Measurements from ENCODE around the gene LARGE1. TPM values are rescaled to one million over a fixed set of nuclear protein-coding genes. Genes with fewer than 3 reads are reported as not detected.

LARGE1 gene
- total and polyA plus RNA-seq, 2 donors (not counting 1 experiment from before 2014, with no cell fraction given): 14.1 to 19.2 TPM

DNA sequence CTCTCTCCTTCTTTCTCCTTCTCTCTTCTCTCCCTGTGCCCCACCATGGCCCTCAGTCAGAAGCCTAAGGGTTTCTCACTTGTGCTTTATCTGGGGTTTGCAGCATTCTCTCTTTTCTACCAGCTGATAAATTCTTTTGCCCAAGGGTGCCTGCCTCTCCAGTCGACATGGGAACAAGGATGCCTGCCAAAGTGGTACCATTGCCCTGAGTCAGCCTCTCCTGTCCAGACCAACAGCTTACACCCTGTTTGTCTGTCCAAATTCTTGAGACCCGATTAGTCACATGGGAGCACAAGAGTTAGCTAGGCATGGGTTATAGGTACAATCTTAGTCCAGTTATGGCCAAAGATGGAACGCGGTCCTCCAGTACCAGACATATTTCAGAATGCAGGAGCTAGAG is 242.7 kb downstream of the LARGE1 start:
- Histone ChIP-seq H3K36me3 (ENCODE audit: control insufficient read depth, insufficient read depth, low read length) (no peaks in the 10 kb centered on the region), H3K4me2 (ENCODE audit: extremely low read depth, insufficient read depth, low read length) (no peak overlapping the region), H3K27ac (ENCODE audit: insufficient read depth, low read length) (no peak overlapping the region), H3K9me3 (ENCODE audit: control insufficient read depth, insufficient read depth, low read depth, low read length) (no peaks in the 10 kb centered on the region), H3K27me3 (ENCODE audit: control insufficient read depth, insufficient read depth, low read length) (no peaks in the 10 kb centered on the region), H3K9ac (ENCODE audit: insufficient read depth, low read length) (no peak overlapping the region), H3K4me3 (replicated peaks in 1 of 4; ENCODE audit: control extremely low read depth in 1 of 4, insufficient read depth in 1 of 4, low read depth in 3 of 4, low read length in 4 of 4) (no peak overlapping the region), H4K20me1 (ENCODE audit: control insufficient read depth, extremely low read depth, insufficient read depth, low read length) (no peaks in the 10 kb centered on the region), H3K4me1 (ENCODE audit: control insufficient read depth, extremely low read depth, insufficient read depth, low read length) (no peaks in the 10 kb centered on the region), H3K79me2 (ENCODE audit: control insufficient read depth, insufficient read depth, low read length) (no peaks in the 10 kb centered on the region), H2AFZ (ENCODE audit: low read length) (no peak overlapping the region)
- TF ChIP-seq, protein P1, sequence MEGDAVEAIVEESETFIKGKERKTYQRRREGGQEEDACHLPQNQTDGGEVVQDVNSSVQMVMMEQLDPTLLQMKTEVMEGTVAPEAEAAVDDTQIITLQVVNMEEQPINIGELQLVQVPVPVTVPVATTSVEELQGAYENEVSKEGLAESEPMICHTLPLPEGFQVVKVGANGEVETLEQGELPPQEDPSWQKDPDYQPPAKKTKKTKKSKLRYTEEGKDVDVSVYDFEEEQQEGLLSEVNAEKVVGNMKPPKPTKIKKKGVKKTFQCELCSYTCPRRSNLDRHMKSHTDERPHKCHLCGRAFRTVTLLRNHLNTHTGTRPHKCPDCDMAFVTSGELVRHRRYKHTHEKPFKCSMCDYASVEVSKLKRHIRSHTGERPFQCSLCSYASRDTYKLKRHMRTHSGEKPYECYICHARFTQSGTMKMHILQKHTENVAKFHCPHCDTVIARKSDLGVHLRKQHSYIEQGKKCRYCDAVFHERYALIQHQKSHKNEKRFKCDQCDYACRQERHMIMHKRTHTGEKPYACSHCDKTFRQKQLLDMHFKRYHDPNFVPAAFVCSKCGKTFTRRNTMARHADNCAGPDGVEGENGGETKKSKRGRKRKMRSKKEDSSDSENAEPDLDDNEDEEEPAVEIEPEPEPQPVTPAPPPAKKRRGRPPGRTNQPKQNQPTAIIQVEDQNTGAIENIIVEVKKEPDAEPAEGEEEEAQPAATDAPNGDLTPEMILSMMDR (conservative IDR thresholded peaks at IDR 0.05 in 1 of 2, IDR thresholded peaks at IDR 0.05 in 1 of 2; ENCODE audit: low read depth in 1 of 2, low read length in 2 of 2): no peak
- no peak for TF ChIP-seq EZH2 (IDR thresholded peaks at IDR 0.05; ENCODE audit: low read length, missing control alignments)
- DNase-seq (ENCODE audit: low read depth in 2 of 2): no peak

DNA sequence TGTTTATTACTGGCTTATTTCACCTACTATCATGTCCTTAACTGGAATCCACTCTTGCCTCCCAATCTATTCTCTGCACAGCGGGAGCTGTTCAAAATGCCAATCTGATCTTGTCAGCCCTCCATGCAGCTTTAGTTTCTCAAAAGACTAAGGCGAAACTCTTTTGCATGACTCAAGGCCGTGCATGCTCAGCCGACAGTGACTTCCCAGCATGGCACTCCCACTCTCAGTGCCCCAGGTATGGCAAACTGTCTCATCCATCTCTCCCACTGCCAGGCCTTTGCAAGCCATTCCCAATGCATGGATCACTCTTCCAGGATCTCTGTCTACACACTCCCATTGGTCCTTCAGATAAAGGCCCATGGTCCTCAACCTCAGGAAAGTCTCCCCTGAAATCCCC is 245.9 kb downstream of the LARGE1 start:
- Histone ChIP-seq H2AFZ (ENCODE audit: low read length) (no peak overlapping the region), H3K27ac (ENCODE audit: insufficient read depth, low read length) (no peak overlapping the region), H3K9ac (ENCODE audit: insufficient read depth, low read length) (no peak overlapping the region), H3K4me1 (ENCODE audit: control insufficient read depth, extremely low read depth, insufficient read depth, low read length) (no peaks in the 10 kb centered on the region), H3K36me3 (ENCODE audit: control insufficient read depth, insufficient read depth, low read length) (no peaks in the 10 kb centered on the region), H4K20me1 (ENCODE audit: control insufficient read depth, extremely low read depth, insufficient read depth, low read length) (no peaks in the 10 kb centered on the region), H3K4me2 (ENCODE audit: extremely low read depth, insufficient read depth, low read length) (no peak overlapping the region), H3K79me2 (ENCODE audit: control insufficient read depth, insufficient read depth, low read length) (no peaks in the 10 kb centered on the region), H3K4me3 (replicated peaks in 1 of 4; ENCODE audit: control extremely low read depth in 1 of 4, insufficient read depth in 1 of 4, low read depth in 3 of 4, low read length in 4 of 4) (no peak overlapping the region), H3K27me3 (ENCODE audit: control insufficient read depth, insufficient read depth, low read length) (no peaks in the 10 kb centered on the region), H3K9me3 (ENCODE audit: control insufficient read depth, insufficient read depth, low read depth, low read length) (no peaks in the 10 kb centered on the region)
- DNase-seq (ENCODE audit: low read depth in 2 of 2): no peak
- TF ChIP-seq EZH2 (IDR thresholded peaks at IDR 0.05; ENCODE audit: low read length, missing control alignments): no peak
- TF ChIP-seq, protein P1 (conservative IDR thresholded peaks at IDR 0.05 in 1 of 2, IDR thresholded peaks at IDR 0.05 in 1 of 2; ENCODE audit: low read depth in 1 of 2, low read length in 2 of 2): no peak

DNA sequence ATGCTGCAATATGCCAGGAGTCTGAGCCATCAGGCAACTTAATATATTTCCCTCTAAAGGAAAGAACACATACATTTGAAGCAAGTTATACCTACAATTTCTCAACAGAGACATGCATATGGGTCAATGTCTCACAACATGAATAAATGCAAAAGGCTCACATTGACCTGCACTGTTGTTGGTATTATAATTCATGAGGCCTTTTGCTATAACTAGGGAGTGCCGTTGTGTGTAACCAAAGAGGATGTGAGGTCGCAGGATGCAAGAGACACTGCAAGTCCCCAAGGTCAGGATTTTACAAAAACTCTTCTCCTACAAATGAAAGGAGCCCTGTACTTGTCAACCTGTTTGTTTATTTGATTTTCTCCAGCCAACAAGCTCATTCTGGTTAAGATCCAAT is 250.5 kb downstream of the LARGE1 start:
- no peak overlapping the region for H2AFZ ChIP-seq (ENCODE audit: low read length)
- no peaks in the 10 kb centered on the region for H3K36me3 ChIP-seq (ENCODE audit: control insufficient read depth, insufficient read depth, low read length)
- H3K4me3 ChIP-seq (replicated peaks in 1 of 4; ENCODE audit: control extremely low read depth in 1 of 4, insufficient read depth in 1 of 4, low read depth in 3 of 4, low read length in 4 of 4): no peak overlapping the region
- no peak overlapping the region for H3K9ac ChIP-seq (ENCODE audit: insufficient read depth, low read length)
- no peaks in the 10 kb centered on the region for H3K9me3 ChIP-seq (ENCODE audit: control insufficient read depth, insufficient read depth, low read depth, low read length)
- H3K79me2 ChIP-seq (ENCODE audit: control insufficient read depth, insufficient read depth, low read length): no peaks in the 10 kb centered on the region
- H3K4me1 ChIP-seq (ENCODE audit: control insufficient read depth, extremely low read depth, insufficient read depth, low read length): no peaks in the 10 kb centered on the region
- no peaks in the 10 kb centered on the region for H3K27me3 ChIP-seq (ENCODE audit: control insufficient read depth, insufficient read depth, low read length)
- TF ChIP-seq EZH2 (IDR thresholded peaks at IDR 0.05; ENCODE audit: low read length, missing control alignments): no peak
- TF ChIP-seq, protein P1 (conservative IDR thresholded peaks at IDR 0.05 in 1 of 2, IDR thresholded peaks at IDR 0.05 in 1 of 2; ENCODE audit: low read depth in 1 of 2, low read length in 2 of 2): no peak
- no peak for DNase-seq (ENCODE audit: low read depth in 2 of 2)
- no peak overlapping the region for H3K4me2 ChIP-seq (ENCODE audit: extremely low read depth, insufficient read depth, low read length)
- H3K27ac ChIP-seq (ENCODE audit: insufficient read depth, low read length): no peak overlapping the region
- H4K20me1 ChIP-seq (ENCODE audit: control insufficient read depth, extremely low read depth, insufficient read depth, low read length): no peaks in the 10 kb centered on the region

Measured in fibroblast of lung (primary cell).